Suprapubic skin (tissue), 4 donors: ENCODE results near the gene KLRK1.

Experiments
- CTCF ChIP-seq, 2 donors: fragments of 200-600 bp in 1 of 2; fragments of 450-650 bp in 1 of 2; sonication (generic) in 1 of 2; IDR thresholded peaks; one replicate each; pipeline ENCODE4 v1.5.1; 2016 to 2019; ENCODE audit warnings: antibody characterized with exemption in 2 of 2, mild to moderate bottlenecking in 1 of 2, moderate library complexity in 1 of 2
- EP300 ChIP-seq: sonication (generic); formaldehyde crosslinking; IDR thresholded peaks from one replicate; pipeline ENCODE4 v1.6.1; 2017; ENCODE audit warnings: antibody characterized with exemption
- POLR2A ChIP-seq, 2 donors: fragments of 450-650 bp; IDR thresholded peaks; one replicate each; pipeline ENCODE4 v1.6.1; 2017; ENCODE audit warnings: antibody characterized with exemption in 2 of 2, mild to moderate bottlenecking in 2 of 2, moderate library complexity in 2 of 2
- POLR2AphosphoS5 ChIP-seq, 3 donors: sonication (generic); formaldehyde crosslinking; IDR thresholded peaks; one replicate each; pipeline ENCODE4 v1.6.1; 2017; ENCODE audit warnings: antibody characterized with exemption in 3 of 3

GRCh38 chr12:10384191-10384590 is 5.7 kb downstream of the KLRK1 start:
- no peak for TF ChIP-seq CTCF (IDR thresholded peaks at IDR 0.05)
- no peak for TF ChIP-seq POLR2A (IDR thresholded peaks at IDR 0.05)
- no peak for TF ChIP-seq EP300
- TF ChIP-seq POLR2AphosphoS5 (IDR thresholded peaks at IDR 0.05): no peak
